COLO668 (cell line): ENCODE measurements around the gene FCGR2B.
"Not testable (repeated sequence)": the region's sequence is repeated elsewhere in the genome, so short reads cannot be mapped to it uniquely, and the experiment has no call there.

Experiments
- DNase-seq: peaks from one replicate; lab custom pipeline; 2025; ENCODE audit not compliant: unreplicated experiment; lab: John Stamatoyannopoulos, UW

The FCGR2B gene

GRCh38 chr1:161662684-161663339 lies at the start of gene FCGR2B:
Gene FCGR2B, plus strand, starts transcription at chr1:161663143. Its CDS starts 99 bp downstream, at chr1:161663242.
- not testable (repeated sequence) for DNase-seq

DNA sequence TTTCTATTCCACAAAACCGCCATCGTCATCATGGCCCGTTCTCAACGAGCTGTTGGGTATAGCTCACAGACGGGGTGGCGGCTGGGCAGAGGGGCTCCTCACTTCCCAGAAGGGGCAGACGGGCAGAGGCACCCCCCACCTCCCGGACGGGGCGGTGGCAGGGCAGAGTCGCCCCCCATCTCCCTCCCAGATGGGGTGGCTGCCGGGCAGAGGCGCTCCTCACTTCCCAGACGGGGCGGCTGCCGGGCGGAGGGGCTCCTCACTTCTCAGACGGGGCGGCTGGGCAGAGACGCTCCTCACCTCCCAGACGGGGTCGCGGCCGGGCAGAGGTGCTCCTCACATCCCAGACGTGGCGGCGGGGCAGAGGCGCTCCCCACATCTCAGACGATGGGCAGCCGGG lies 46.5 kb upstream of the FCGR2B start:
- not testable (repeated sequence) for DNase-seq

GRCh38 chr1:161618517-161618916 lies 44.4 kb upstream of the FCGR2B start:
- DNase-seq = not testable (repeated sequence)

- not testable (repeated sequence) for DNase-seq
Measured at GRCh38 chr1:161620399-161620798, 42.5 kb upstream of the FCGR2B start.

- not testable (repeated sequence) for DNase-seq
Measured at GRCh38 chr1:161621181-161622000, 41.6 kb upstream of the FCGR2B start.

GRCh38 chr1:161622054-161622453 lies 40.9 kb upstream of the FCGR2B start:
- not testable (repeated sequence) for DNase-seq

DNA sequence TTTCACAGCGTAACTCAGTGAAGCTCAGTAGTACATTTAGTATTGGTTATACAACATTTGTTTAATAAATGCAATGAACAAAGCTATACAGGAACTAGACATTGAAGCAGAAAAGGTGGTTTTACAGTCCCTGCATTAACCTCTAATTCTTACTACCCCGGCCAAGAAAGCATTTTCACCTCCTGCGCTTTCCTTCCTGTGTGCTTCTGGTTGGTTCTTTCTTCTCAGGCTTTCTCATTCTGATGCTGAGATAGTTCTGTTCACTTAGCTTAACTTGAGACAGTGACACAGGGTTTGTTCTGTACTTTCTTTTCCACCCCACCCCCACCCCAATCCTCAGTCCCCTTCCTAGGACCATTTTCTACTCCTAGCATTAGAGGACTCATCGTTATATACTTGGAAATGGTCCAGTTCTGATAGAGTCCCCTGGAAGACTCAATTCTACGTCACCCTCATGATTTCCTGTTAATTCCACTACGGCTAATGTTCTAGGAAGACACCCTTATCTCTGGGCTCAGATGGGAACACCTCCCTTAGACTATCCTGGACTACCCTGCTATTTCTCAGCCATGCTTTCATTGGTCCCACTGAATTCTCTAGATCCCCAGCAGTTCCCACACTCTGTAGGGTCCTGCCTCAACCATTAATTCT lies 39.4 kb upstream of the FCGR2B start:
- DNase-seq = not testable (repeated sequence)

GRCh38 chr1:161624605-161625004 lies 38.3 kb upstream of the FCGR2B start:
- DNase-seq = not testable (repeated sequence)

DNA sequence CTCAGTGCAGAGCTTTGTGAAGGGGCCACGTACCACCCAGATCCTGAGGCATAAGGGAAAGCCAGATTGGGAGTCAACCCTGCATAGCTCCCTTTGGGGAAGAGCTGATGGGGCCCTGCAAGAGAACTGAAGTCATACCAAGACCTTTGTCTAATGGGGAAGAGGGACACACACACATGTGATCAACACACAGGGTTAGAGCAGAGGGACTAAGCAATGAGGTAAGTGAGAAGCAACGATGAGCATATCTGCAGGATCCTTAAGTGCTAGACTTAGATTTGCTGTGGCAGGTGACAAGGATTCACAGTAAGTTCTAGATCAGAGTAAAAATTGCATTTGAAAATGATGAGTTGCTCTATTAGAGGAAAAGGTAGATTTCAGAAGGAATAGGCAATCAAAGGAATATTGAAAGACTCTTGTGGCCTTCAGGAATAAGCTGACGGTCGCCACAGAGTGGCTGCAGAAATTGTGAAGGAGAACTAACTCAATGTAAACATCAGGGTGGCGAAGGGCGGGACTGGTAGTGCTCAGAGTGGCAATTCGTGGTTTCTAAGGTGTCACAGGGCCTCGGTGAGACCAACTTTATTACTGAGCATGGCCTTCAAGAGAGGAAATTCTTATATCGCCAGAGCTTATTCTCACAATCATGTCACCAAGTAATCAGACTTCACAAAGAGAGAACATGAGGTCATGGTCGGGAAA lies 36.3 kb upstream of the FCGR2B start:
- not testable (repeated sequence) for DNase-seq

GRCh38 chr1:161630128-161630742 lies 32.7 kb upstream of the FCGR2B start:
- not testable (repeated sequence) for DNase-seq

DNA sequence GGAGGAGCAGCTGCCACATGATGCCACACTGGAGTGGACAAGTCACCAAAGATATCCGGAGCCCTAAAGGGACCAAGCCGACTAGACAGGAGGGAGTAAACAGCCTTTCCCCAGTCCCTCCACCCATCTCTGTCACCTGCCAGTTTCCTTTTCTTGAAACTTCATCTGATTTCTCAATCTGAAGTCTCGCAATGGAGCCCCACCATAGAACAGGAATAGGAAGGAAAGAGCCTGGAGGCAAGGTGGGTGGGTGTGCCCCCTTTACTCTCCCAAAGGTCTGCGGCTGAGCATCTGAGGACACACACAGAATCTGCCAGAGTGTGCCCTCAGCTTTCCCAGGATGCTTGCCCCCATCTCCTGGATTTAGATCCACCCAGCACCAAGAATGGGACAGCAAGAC lies 31.9 kb upstream of the FCGR2B start, which contains the start of gene FCGR3B:
FCGR3B (minus strand) TSS at position 101 of the 400 bp plus-strand sequence; CDS start at position 19, 82 bp downstream.
- no peak for DNase-seq

GRCh38 chr1:161634993-161635392 lies 27.9 kb upstream of the FCGR2B start:
- DNase-seq = not testable (repeated sequence)

DNA sequence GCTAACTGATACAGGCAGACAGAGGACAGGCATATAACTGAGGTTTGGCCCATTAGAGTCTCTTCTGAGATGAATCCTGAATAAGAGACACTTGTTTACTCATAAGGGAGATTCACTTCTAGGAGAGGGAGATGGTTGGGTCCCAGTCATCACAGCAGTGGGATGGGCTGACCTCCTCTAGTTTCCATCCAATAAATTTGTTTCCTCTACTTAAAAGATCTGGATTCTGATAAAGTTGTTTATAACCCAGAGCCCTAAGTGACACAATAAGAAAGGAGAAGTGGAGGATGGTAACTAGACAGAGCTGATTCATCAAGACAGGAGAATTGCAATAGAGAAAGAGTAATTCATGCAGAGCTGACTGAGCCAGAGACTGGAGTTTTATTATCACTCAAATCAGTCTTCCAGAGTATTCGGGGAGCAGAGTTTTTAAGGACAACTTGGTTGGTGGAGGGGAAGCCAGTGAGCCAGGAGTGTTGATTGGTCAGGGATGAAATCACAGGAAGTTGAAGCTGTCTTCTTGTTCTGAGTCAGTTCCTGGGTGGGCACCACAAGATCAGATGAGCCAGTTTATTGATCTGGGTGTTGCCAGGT lies 26.7 kb upstream of the FCGR2B start:
- DNase-seq = not testable (repeated sequence)

DNA sequence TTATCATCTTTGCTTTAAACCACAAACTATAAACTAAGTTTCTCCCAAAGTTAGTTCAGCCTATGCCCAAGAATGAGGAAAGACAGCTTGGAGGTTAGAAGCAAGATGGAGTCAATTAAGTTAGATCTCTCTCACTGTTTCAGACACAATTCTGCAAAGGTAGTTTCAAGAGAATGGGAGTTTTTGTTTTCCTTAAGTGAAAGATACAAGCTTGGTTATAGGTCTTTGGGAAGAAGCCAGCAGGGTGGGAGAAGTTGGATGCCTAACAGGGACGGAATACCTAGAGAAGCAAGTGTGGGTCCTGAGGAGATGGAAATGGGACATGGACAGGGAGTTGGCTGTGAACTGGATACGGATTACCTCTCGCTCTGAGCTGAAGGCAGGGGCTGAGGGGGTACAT lies 26.0 kb upstream of the FCGR2B start:
- not testable (repeated sequence) for DNase-seq

- not testable (repeated sequence) for DNase-seq
Measured at GRCh38 chr1:161638251-161638993, 24.5 kb upstream of the FCGR2B start.

- DNase-seq = not testable (repeated sequence)
Measured at GRCh38 chr1:161639203-161639602, 23.7 kb upstream of the FCGR2B start.

DNA sequence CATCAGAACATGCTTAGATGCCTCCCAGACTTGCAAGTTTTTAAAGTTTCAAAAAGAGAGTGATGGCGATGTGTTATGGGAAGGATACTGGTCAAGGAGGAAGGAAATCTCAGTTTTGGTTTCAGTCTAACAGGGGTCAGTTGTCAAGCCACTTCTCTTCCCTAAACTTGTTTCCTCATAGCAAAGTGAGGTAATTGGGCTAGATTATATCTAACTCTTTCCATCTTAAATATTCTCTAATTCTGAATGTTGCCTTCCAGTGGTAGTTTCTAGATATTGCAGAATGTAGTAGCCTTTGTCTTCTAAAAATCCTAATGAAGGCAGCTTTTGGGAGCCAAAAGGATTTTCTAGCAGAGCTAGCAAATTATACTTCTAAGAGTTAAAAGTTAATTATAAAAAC lies 20.2 kb upstream of the FCGR2B start:
- not testable (repeated sequence) for DNase-seq

DNA sequence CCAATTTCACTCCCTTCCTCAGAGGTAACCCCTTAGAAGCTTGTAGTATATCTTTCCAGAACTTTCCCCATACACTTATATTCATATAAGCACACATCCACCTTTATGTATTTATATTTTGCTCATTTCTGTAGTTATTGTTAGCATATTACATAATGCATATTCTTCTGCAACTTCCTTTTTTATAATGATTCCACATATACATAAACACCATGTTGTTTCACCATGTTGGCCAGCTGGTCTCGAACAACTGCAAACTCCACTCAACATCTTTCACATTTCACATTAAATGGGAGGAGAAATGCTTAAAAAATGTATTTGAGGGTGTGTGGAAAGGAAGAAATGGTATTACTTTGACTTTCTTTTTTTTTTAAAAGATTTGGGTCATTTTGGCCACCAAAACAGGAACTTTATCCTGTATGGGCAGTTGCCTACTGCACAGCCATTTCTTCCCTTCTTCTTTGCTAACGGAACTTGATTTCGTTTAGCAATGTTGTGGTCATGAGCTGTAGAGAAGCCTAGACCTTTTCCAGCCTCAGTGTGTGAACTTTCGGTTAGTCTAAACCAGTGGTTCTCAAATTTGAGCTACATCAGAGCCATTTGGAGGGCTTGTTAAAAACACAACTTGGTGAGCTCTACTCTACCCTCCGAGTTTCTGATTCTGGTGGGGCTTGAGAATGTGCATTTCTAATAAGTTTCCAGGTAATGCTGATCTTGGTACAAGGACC lies 19.3 kb upstream of the FCGR2B start:
- not testable (repeated sequence) for DNase-seq

DNA sequence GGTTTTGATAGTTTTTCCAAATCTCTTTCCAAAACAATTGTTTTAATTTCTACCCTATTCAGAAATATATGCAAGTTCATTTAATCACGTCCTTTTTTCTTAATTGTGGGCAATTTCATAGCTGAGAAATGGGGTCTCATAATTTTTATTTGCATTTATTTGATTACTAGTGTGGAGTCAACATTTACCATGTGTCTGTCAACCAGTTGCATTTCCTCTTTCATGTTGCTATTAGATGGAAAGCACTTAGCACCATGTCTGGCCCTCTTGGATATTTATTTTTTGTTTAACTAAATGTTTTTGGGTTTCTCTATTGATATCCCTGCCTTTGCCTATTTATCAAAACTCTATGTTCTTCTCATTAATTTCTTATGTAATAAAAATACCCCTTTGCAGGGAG lies 18.1 kb upstream of the FCGR2B start:
- not testable (repeated sequence) for DNase-seq
